GM19395 (cell line): ENCODE measurements around the gene DEGS2.
"Not testable (repeated sequence)": the region's sequence is repeated elsewhere in the genome, so short reads cannot be mapped to it uniquely, and the experiment has no call there.

Experiments used
- ATAC-seq: cut with Tn5 transposase; IDR thresholded peaks from one replicate; pipeline ENCODE4 v1.9.1; 2021; ENCODE audit warnings: mild to moderate bottlenecking, moderate library complexity; ENCODE audit not compliant: unreplicated experiment

Gene DEGS2

GRCh38 chr14:100159094-100159864, at the start of gene DEGS2:
Gene DEGS2, minus strand, starts transcription at chr14:100159645. Its CDS starts 58 bp downstream, at chr14:100159587.
- ATAC-seq = no peak

DNA sequence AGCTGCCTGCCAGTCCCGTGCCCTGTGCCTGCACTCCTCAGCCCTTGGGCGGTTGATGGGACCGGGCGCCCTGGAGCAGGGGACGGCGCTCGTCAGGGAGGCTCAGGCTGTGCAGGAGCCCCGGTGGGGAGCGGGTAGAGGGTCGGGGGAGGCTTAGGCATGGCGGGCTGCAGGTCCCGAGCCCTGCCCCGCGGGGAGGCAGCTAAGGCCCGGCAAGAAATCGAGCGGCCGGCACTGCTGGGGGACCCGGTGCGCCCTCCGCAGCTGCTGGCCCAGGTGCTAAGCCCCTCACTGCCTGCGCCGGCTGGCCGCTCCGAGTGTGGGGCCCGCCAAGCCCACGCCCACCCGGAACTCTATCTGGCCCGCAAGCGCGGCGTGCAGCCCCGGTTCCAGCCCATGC, 48.7 kb upstream of the DEGS2 start:
- ATAC-seq = not testable (repeated sequence)

DNA sequence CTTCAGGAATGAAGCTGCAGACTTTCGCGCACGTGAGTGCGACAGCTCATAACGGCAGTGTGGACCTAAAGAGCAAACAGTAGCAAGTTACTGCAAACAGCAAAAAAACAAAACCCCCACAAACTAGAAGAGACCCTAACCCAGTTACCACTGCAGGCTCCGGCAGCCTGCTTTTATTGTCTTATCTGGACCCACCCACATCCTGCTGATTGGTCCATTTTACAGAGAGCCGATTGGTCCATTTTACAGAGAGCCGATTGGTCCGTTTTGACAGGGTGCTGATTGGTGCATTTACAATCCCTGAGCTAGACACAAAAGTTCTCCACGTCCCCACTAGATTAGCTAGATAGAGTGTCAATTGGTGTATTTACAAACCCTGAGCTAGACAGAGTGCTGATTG, 48.1 kb upstream of the DEGS2 start:
- not testable (repeated sequence) for ATAC-seq

DNA sequence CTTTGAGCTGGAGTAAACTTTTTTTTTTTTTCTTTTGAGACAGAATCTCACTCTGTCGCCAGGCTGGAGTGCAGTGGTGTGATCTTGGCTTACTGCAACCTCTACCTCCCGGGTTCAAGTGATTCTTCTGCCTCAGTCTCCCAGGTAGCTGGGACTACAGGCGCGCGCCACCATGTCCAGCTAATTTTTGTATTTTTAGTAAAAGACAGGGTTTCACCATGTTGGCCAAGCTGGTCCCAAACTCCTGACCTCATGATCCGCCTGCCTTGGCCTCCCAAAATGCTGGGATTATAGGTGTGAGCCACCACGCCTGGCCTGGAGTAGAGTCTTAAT, 45.4 kb upstream of the DEGS2 start:
- not testable (repeated sequence) for ATAC-seq

GRCh38 chr14:100203962-100204834, 44.8 kb upstream of the DEGS2 start:
- no peak for ATAC-seq

DNA sequence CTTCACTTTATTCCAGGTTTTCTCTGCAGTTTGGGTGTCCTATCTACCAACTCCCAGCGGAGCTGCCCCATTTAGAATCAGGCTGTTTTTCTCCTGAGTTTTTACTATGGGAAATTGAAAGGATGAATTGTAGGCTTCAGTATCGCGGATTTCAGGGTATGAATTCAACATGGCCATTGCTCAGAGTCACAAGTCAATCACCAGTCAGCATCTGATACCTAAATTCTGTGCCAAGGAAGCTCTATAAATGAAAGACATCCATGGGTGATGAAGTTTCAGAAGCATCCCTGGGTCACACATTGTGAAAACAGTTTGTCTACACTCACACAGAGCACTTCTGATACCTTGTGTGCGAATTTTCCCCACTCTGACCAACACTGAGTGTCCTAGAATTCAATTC, 43.7 kb upstream of the DEGS2 start:
- ATAC-seq = no peak

DNA sequence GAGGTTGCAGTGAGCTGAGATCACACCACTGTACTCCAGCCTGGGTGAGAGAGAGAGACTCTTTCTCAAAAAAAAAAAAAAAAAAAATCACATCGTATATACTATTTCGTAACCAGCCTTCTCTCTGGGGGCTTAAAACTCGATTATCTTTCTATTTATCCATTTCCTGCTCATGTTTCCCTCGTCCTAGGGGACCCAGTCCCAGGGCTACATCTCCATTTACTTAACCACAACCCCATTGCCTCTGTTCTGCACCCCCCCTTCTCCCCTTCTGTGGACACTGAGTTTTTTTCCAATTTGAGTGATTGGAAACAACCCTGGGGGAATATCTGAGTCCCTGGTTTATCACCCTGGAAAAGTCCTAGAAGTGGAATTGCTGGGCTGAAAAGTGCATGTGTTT, 43.3 kb upstream of the DEGS2 start:
- no peak for ATAC-seq

- no peak for ATAC-seq
Measured at GRCh38 chr14:100201701-100202100, 42.3 kb upstream of the DEGS2 start.

DNA sequence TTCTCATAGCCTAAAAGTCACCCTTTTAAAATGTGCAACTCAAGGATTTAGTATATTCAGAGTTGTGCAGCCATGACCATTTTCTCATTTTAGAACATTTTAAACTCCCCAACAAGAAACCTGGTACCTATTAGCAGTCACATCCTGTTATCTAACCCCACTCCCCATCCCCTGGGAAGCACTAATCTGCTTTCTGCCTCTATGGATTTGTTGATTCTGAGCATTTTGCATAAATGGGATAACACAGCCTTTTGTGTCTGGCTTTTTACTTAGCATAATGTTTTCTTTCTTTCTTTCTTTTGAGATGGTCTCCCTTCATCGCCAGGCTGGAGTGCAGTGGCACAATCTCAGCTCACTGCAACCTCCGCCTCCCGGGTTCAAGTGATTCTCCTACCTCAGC, 40.9 kb upstream of the DEGS2 start:
- ATAC-seq = no peak

DNA sequence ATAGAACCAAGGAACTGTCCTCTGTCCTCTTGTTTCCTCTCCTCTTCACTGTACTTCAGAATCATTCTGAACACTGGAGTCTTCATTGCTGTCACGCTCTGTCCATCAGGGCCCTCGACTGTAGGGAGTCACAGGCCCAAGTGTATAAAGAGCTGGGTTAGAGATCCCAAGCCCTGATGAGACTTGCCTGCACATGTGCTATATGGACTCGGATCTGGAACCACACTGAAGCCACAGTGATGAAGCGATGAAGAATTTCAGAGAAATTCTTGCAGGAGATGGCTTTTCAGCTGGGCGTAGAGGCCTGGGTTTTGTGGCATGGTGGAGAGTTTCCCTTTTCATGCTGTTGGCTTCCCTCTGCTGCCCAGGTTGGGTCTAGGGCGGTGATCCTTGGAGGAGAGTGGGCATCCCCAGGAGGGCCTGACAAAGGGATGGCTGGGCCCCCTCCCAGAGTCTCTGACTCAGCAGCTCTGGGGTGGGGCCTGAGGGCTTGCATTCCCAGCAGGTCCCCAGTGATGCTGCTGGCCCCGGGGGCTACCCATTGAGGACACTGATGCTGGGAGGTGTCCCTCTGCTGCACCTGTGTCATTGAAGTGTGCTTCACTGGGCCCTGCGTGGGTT, 39.9 kb upstream of the DEGS2 start:
- ATAC-seq = no peak

DNA sequence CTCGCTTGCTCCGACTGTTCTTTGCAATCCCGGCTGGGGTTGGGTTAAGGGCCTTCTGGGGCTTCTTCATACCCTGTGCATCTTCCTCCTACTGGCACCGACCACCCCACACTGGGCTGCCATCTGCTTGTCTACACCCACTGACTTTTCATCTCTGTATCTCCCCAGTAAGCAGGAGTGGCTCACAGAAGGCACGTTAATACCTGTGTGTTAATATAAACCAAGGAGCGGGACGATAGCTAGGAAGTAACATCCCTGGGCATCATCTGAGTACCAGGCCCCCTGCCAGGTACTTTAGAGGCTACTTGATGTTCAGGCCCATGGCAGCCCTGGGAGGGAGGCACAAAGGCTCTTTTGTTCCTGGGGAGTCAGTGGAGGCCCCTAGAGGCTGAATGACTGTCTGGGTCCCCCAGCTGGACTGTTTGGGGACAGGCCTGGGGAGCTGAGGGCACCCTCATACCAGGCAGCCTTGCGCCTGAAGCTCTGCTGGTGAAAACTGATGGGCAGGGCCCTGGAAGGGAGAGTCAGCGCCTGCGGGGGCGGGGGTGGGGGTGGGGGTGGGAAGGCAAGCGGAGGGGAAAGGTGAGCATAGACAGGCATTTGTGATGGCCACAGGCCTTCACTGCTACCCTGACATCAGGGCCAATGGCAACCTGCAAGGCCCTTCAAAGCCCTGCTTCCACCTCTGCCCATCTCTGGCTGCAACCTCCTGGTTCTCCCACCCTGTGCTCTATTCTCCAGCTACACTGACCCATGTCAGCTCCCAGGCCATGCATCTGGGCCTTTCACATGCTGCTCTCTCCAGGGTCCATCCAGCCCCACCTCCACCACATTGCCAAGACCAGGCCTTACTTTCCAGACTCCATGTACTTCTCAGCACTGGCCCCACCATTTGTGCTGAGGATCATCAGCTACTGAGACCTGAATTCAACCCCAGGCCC, 34.2 kb upstream of the DEGS2 start:
- ATAC-seq = no peak

GRCh38 chr14:100192672-100193416, 33.4 kb upstream of the DEGS2 start:
- peak; percentile 99 for ATAC-seq

- no peak for ATAC-seq
Measured at GRCh38 chr14:100192250-100192671, 32.8 kb upstream of the DEGS2 start.

GRCh38 chr14:100191584-100192249, 32.3 kb upstream of the DEGS2 start:
- no peak for ATAC-seq

DNA sequence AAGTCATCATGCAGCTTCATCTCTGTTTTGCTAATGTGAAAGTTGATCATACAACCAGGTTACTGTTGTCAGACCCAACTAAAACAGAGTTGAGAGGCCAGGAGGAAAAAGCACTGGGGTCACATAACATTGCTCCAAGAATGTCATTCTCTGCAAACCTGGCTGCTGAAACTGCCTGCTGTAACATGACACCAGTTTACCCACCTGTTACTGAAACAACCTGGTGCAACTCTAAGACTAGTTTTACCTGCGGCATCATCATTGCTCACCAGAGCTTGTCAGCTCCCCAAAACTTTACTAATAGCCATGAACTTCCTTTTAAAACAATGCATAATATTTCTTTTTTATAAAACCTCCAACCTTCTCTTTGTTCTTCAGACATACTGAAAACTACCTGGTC, 30.7 kb upstream of the DEGS2 start:
- ATAC-seq = no peak

DNA sequence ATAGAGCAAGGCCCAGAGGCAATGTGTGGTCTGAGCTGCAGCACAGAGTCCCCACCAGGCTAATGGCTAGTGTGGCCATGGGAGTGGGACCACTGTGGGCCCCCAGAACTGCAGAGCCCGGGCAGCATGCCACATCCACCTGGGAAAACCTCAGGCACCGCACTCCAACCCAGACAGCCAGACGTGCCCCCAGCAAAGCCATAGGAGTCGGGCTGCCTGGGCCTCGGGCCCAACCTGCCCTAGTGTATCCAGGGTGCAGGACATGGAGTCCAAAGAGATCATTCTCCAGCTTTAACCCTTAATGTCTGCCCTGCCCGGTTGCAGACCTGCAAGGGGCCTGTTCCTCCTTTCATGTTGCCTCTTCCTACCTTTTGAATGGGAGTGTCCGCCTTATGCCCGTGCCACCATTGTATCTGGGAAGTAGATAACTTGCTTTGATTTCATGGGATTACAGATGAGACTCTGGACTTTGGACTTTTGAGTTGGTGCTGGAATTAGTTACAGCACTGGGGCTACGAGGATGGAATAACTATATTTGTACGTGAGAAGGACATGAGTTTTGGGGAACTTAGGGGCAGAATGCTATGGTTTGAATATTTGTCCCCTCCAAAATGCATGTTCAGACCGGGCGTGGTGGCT, 29.1 kb upstream of the DEGS2 start:
- ATAC-seq = no peak

GRCh38 chr14:100187247-100187833, 27.9 kb upstream of the DEGS2 start:
- no peak for ATAC-seq

- ATAC-seq = not testable (repeated sequence)
Measured at GRCh38 chr14:100181876-100182551, 22.6 kb upstream of the DEGS2 start.
